SIG-M5 treated with dmso at 0.1 percent for 504 hours (cell line): ENCODE measurements around the gene PTP4A1.
A peak's percentile ranks its signal among the peaks of the same experiment; 100 is the strongest.

Experiments
- DNase-seq: peaks from one replicate; lab custom pipeline; 2025; ENCODE audit not compliant: unreplicated experiment; lab: John Stamatoyannopoulos, UW

PTP4A1 gene

GRCh38 chr6:63554782-63555181, 17.5 kb upstream of the PTP4A1 start:
- no peak for DNase-seq

- DNase-seq, result no peak
These were observed 15.9 kb upstream of the PTP4A1 start for GRCh38 chr6:63556369-63556768.

- DNase-seq, result no peak
These were observed 14.0 kb upstream of the PTP4A1 start for GRCh38 chr6:63558278-63558677.

GRCh38 chr6:63560801-63561287, 11.4 kb upstream of the PTP4A1 start:
- DNase-seq, result no peak

- no peak for DNase-seq
These were observed 11.0 kb upstream of the PTP4A1 start for GRCh38 chr6:63561288-63561687.

GRCh38 chr6:63563235-63563634, 9.0 kb upstream of the PTP4A1 start:
- DNase-seq, result no peak

GRCh38 chr6:63565058-63565726, 7.1 kb upstream of the PTP4A1 start:
- DNase-seq, result no peak

- no peak for DNase-seq
These were observed 6.3 kb upstream of the PTP4A1 start for GRCh38 chr6:63565727-63566596.

GRCh38 chr6:63567966-63568365, 4.3 kb upstream of the PTP4A1 start:
- no peak for DNase-seq

- peak; percentile 57 for DNase-seq
These were observed 778 bp upstream of the PTP4A1 start for GRCh38 chr6:63571361-63572043.

GRCh38 chr6:63572747-63573075, 431 bp downstream of the PTP4A1 start:
- no peak for DNase-seq

- peak; percentile 52 for DNase-seq
These were observed 1.0 kb downstream of the PTP4A1 start for GRCh38 chr6:63573076-63573898.

GRCh38 chr6:63573899-63574553, 1.7 kb downstream of the PTP4A1 start:
- peak; percentile 80 for DNase-seq

- no peak for DNase-seq
These were observed 2.2 kb downstream of the PTP4A1 start for GRCh38 chr6:63574554-63574900.

GRCh38 chr6:63576147-63576772, 4.0 kb downstream of the PTP4A1 start:
- DNase-seq, result no peak

GRCh38 chr6:63576985-63577712, 4.9 kb downstream of the PTP4A1 start:
- DNase-seq, result no peak

GRCh38 chr6:63578757-63579156, 6.5 kb downstream of the PTP4A1 start:
- DNase-seq, result no peak

- DNase-seq, result no peak
These were observed 7.8 kb downstream of the PTP4A1 start for GRCh38 chr6:63579937-63580703.

- no peak for DNase-seq
These were observed 8.4 kb downstream of the PTP4A1 start for GRCh38 chr6:63580704-63580961.
